LNCaP clone FGC (cell line): ENCODE measurements around the gene SLC35F1.

Experiments used
- DNase-seq: peaks from one replicate; pipeline ENCODE4 v3.0.0-alpha.2; 2011; ENCODE audit warnings: low read depth
- H3K4me3 ChIP-seq: 2 replicates; pipeline ENCODE4 v1.5.1; 2011; ENCODE audit warnings: mild to moderate bottlenecking, low read depth, low read length, control low read depth
- TF ChIP-seq, protein P1 (sequence below): IDR thresholded peaks from 2 replicates; pipeline ENCODE4 v1.5.1; 2012; ENCODE audit warnings: mild to moderate bottlenecking; ENCODE audit not compliant: control insufficient read depth, insufficient read depth; ENCODE audit errors: extremely low read depth

SLC35F1 gene

DNA sequence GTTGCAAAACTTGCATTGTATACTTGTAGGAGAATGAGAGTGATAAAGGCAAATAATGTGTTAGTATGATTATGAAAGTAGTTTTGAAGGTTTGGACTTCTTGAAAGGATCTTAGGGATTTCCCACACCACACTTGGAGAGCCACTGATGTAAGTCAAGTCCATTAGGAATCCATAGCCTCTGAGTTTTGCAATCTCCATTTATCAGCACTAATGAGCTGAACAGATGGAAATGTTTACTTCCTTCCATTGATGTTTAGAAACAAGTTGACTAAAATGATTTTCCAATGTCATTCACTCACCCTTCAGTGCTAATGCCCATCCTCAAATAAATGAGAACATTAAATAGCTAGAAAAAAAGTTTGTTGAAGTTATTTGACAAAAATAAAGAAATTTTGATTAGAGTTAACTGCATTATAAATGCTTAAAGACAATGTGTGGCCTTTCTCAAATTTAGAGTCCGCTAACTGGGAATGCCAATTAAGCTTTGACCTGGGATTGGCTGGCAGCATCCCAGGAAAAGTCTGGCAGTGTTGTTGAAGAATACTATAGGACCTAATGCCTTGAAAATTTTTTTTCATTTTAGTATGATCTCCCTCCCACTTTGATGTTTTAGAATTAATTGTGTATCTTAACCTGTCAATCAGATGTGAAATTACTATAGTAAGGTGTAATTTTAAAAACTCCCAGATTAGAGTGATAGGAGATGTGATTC lies 68.0 kb downstream of the SLC35F1 start:
- TF ChIP-seq, protein P1, sequence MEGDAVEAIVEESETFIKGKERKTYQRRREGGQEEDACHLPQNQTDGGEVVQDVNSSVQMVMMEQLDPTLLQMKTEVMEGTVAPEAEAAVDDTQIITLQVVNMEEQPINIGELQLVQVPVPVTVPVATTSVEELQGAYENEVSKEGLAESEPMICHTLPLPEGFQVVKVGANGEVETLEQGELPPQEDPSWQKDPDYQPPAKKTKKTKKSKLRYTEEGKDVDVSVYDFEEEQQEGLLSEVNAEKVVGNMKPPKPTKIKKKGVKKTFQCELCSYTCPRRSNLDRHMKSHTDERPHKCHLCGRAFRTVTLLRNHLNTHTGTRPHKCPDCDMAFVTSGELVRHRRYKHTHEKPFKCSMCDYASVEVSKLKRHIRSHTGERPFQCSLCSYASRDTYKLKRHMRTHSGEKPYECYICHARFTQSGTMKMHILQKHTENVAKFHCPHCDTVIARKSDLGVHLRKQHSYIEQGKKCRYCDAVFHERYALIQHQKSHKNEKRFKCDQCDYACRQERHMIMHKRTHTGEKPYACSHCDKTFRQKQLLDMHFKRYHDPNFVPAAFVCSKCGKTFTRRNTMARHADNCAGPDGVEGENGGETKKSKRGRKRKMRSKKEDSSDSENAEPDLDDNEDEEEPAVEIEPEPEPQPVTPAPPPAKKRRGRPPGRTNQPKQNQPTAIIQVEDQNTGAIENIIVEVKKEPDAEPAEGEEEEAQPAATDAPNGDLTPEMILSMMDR = no peak
- H3K4me3 ChIP-seq = no peak overlapping the region
- DNase-seq = no peak

DNA sequence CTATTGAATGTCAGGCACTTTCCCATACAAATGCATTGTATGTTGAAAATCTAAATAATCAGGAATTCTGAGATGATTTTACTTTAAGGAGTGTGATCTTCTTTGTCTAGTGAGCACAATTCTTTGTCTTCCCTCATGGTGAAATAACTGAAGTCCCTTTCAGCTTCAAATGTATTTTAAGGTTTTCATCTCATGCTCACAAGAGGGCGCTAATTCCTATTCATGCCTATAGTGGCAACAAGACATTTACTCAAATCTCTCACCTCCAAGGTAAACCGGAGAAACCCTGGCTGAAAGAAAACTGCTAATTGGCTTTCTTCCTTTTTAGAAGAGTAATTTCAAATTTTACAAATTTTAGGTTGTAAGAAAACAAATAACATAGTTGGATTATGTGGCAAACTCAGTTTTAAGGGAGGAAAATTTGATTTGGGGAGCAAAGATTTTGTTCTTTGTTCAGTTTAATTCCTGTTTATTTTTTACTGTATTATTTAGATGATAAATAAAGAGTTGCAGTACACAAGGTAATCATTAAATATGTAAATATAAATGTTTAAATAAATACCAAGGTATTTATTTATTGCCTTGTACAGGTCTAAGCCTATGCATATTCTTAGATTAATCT lies 69.1 kb downstream of the SLC35F1 start:
- TF ChIP-seq, protein P1 = peak; percentile 70
- no peak overlapping the region for H3K4me3 ChIP-seq
- peak; percentile 27 for DNase-seq

DNA sequence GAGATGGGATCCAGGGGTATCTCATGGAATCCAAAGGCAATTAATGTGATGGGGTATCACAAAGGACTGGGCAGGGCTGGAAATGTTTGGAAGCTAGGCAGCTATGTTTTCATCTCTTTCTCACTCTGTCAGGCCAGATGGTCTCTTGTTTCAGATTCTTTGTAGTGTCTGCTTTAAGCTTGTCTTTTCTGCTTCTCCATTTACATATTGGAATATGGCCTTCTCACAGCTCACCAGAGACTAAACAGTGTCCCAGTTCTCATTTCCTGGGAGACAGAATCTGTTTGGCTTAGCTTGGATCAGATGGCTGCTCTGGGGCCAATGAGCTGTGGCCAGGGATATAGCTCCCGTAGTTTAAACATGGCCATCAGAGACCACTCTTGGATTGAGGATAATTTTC lies 78.9 kb downstream of the SLC35F1 start:
- TF ChIP-seq, protein P1 = no peak
- no peak overlapping the region for H3K4me3 ChIP-seq
- DNase-seq = no peak

DNA sequence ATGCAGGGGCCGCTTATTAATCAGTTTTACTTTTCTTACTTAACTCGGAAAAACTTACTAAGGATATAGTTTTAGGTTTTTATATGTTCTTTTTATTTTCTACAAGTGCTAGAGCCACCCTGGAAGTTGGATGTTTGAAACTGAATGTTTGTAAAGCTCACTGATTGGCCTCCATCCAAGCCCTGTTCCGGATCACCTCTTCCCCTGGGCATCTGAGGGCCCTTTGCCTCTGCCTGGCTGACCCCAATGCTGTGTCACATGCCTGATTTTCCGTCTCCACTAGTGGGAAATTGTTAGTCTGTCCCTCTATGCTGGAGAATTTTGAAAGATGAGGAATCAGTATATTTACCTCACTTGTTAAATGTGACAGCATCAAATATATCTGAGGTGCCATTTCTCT lies 79.3 kb downstream of the SLC35F1 start:
- no peak for DNase-seq
- no peak overlapping the region for H3K4me3 ChIP-seq
- TF ChIP-seq, protein P1 = no peak

DNA sequence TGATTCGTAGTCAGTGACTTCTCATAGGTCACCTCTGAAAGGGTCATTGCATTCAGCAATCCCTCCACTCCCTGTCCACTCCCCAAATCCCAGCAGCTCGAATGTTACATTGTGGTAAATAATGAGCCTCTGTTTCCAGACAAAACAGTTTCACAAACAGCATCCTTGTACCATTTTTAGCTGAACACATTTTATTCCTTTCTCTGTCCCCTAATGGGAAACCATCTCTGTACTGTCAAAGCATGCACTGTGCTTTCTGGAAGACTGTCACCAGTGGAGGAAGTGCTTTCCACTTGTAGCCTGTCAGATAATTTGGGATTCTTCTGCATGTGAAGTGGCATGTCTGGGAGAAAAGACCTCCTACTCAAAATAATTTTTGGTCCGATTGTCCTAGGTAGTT lies 82.0 kb downstream of the SLC35F1 start:
- no peak for DNase-seq
- TF ChIP-seq, protein P1 = no peak
- no peak overlapping the region for H3K4me3 ChIP-seq

DNA sequence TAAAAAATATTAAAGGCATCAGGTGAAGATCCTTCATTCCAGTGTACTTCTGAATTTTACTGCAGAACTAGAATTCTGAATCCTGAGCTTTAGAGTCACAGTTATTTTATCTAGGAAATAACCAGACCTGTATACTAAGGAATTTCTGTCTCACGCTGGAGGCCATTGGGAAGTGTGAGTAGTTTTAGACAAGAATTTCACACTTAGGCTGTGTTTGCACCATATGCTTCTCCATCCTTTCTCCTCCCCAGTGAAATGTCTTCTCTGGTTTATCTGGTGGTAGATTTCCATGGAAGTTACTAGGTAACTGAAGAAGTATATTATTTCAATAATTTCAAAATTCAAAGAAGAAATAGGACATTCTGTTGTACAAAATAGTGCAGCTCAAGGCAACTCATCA lies 83.1 kb downstream of the SLC35F1 start:
- TF ChIP-seq, protein P1 = no peak
- DNase-seq = no peak
- no peak overlapping the region for H3K4me3 ChIP-seq
